HG03565 (cell line): ENCODE measurements around the gene CSH2.
"Not testable (repeated sequence)": the region's sequence is repeated elsewhere in the genome, so short reads cannot be mapped to it uniquely, and the experiment has no call there.

Experiments used
- ATAC-seq: cut with Tn5 transposase; IDR thresholded peaks from one replicate; pipeline ENCODE4 v1.9.1; 2021; ENCODE audit warnings: mild to moderate bottlenecking, moderate library complexity; ENCODE audit not compliant: unreplicated experiment

Gene CSH2

DNA sequence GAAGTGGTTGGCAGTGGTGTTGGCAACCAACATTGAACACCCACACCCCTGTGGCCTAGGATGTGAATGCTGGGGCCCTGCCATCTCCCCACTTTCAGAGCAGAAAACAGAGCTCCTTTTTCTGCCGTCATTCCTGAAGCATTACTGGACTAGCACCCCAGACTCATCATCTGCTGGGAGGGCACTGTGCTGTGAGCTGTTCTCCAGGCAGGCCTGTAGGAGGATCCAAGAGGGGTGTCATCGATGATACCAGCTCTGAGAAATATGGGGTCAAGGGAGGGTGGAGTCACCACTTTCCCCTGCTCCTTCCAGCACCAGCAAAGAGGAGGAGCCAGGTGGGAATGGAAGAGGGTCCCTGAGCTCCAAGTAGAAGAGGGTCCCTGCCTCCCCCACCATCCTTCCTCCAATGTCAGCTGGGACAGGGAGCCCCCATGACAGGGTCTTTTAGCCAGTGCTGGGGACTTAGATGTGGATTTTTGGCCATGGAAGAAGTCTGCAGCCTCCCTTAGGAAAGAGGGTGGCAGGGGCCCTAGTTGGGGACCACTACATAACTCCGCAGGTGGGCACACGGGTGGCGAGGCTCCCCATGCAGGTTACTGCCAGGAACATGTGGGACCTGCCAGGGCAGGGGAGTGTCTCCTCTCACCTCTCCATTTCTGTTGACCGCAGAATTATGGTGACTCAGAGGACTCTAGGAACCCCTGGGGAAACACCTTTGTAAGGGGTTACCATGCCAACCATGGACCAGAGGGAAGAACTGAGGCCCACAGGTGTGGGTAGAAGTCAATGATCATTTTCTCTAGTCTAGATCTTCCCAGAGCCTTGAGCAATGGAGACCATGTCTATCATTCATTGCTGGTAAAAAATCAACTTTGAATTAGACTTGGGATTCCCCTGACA, 25.7 kb upstream of the CSH2 start:
- ATAC-seq: not testable (repeated sequence)

DNA sequence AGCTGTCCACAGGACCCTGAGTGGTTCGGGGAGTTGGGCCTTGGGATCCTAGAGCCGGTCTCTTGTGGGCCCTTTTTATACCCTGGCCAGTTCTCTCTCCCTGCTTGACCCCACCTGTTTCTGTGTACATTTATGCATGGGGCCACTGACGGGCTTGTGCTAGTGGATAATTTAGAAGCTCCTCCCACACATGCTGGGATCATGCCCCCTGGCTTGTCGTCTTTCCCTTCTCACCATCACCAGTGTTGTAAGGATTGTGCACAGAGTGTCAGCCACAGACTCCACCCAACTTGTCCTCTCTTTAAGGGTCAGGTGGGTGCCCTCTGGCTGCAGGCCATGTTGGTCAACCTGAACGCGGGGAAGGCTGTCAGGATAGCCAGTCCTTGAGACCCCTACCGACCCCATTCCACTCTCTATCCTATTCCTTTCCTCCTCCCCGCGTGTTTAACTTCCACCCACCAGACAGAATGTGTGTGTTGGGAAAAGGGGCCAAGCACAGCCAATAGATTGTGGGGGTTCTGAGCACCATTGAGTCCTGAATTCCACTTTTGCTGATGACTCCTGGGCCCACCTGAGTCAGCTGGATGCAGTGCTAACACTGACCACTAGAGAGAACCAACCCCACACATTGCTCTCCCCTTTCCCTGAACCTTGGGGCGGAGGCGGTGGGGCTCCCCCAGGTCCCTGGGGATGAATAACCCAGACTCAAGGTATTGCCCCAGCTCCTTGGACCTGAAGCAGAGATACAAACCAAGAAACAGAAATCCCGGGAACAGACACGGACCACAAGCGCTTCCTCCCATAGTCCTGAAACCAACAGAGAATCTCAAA, 23.3 kb upstream of the CSH2 start, which contains the start of gene CSH1:
Gene CSH1 (minus strand): TSS at position 51 of the 831 bp plus-strand sequence. CDS start 63 bp downstream, outside the sequence.
- not testable (repeated sequence) for ATAC-seq

DNA sequence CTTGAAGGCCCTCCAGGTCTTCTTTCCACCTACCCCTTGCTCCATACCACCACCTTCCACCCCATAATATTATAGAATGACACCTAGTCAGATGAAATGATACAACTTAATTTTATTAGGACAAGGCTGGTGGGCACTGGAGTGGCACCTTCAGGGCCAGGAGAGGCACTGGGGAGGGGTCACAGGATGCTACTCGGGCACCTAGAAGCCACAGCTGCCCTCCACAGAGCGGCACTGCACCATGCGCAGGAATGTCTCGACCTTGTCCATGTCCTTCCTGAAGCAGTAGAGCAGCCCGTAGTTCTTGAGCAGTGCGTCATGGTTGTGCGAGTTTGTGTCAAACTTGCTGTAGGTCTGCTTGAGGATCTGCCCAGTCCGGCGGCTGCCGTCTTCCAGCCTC, 21.3 kb upstream of the CSH2 start:
- ATAC-seq: not testable (repeated sequence)

GRCh38 chr17:63894021-63894420, 20.5 kb upstream of the CSH2 start:
- ATAC-seq: not testable (repeated sequence)

DNA sequence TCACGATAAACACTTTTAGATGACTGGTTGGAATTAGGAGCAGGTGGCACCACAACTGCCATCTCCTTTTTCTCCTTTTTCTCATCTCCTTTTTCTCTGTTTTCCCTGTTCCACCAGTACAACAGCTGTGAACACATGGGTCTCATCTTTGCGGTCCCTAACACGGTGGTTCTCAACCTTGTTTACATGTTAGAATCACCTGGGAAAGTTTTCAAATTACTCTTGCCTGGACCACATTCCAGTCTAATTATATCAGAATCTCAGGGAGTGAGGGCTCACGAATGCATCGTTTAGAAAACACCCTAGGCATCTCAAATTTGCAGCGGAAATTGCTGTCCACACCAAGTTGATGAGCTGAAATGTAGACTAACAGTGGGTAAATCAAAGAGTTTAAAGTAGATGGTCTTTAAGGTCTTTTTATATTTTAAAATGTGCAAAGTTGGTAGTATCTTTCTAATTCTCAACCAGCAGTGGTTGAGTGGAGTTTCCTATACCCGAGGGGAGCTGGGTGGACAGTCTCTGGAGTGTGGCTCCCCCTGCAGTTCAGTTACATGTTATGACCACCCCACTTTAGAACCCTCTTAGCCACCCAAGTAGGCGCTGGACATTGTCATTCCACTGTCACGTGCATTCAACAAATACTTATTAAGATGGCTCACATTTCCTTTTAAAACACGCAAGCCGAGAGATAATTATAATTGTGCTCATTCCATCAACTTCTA, 19.0 kb upstream of the CSH2 start:
- ATAC-seq: not testable (repeated sequence)

DNA sequence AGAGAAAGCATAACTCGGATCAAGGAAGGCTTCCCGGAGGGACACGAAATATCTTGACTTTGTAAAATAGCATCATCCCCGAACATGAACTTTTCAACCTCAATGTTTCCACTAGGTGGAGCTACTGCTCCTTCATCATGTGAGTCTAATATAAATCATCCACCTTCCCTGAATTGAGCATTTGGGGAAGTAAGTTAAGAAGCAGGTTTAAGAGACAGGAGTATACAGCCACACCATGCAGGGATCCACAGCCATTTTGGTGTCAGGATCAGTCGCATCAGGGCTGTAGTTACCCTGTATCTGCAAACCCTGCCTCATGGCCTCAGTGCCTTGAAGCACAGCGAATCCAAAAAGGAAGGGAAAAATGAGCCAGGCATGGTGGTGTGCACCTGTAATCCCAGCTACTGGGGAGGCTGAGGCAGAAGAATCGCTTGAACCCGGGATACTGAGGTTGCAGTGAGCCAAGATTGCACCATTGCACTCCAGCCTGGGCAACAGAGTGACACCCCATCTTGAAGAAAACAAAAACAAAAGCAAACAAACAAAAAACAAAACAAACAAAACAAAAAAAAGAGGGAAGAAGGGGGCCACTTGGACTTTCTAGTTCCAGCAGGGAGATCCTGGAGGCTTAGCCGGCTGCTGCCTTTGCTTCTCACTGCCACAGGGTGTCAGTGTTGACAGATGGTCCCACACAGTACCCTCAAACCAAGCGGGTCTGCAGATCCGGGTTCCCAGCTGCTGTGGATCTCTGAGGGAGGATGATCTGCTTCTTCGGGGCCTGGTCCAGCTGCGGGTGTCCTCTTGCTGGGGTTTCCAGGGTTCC, 15.8 kb upstream of the CSH2 start:
- ATAC-seq: not testable (repeated sequence)

- ATAC-seq: not testable (repeated sequence)
Observed at GRCh38 chr17:63885119-63885518, 11.6 kb upstream of the CSH2 start.

- not testable (repeated sequence) for ATAC-seq
Observed at GRCh38 chr17:63882626-63883126, 9.2 kb upstream of the CSH2 start.

DNA sequence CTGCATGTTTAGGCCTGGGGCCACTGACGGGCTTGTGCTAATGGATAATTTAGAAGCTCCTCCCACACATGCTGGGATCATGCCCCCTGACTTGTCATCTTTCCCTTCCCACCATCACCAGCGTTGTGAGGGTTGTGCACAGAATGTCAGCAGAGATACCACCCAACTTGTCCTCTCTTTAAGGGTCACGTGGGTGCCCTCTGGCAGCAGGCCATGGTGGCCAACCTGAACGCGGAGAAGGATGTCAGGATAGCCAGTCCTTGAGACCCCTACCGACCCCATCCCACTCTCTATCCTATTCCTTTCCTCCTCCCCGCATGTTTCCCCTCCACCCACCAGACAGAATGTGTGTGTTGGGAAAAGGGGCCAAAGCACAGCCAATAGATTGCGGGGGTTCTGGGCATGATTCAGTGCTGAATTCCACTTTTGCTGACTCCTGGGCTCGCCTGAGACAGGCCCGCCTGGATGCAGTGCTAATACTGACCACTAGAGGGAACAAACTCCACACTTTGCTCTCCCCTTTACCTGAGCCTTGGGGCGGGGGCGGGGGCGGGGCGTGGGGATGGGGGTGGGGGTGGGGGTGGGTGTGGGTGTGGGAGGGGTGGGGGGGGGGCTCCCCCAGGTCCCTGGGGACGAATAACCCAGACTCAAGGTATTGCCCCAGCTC, 8.6 kb upstream of the CSH2 start, which contains the start of gene GH2:
Gene GH2 (minus strand): TSS at position 10 of the 667 bp plus-strand sequence. CDS start 143 bp downstream, outside the sequence.
- no peak for ATAC-seq

- ATAC-seq: not testable (repeated sequence)
Observed at GRCh38 chr17:63881337-63881736, 7.9 kb upstream of the CSH2 start.

DNA sequence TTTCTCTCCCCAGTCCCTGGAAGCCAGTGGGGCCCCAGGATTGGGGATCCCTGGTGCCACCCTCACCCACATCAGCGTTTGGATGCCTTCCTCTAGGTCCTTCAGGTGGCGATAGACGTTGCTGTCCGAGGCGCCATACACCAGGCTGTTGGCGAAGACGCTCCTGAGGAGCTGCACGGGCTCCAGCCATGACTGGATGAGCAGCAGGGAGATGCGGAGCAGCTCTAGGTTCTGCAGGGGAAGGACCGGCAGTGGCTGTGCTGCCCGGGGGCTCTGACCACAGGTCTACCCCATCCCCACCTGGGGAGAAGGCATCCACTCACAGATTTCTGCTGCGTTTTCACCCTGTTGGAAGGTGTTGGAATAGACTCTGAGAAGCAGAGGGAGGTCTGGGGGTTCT, 7.2 kb upstream of the CSH2 start:
- no peak for ATAC-seq

GRCh38 chr17:63878413-63878812, 4.9 kb upstream of the CSH2 start:
- ATAC-seq: not testable (repeated sequence)

GRCh38 chr17:63874693-63875092, 1.2 kb upstream of the CSH2 start:
- not testable (repeated sequence) for ATAC-seq

DNA sequence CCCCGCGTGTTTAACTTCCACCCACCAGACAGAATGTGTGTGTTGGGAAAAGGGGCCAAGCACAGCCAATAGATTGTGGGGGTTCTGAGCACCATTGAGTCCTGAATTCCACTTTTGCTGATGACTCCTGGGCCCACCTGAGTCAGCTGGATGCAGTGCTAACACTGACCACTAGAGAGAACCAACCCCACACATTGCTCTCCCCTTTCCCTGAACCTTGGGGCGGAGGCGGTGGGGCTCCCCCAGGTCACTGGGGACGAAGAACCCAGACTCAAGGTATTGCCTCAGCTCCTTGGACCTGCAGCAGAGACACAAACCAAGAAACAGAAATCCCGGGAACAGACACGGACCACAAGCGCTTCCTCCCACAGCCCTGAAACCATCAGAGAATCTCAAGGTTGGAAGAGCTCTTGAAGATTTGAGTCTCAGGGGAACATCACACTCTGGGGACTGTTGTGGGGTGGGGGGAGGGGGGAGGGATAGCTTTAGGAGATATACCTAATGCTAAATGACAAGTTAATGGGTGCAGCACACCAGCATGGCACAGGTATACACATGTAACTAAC, 667 bp upstream of the CSH2 start:
- ATAC-seq: not testable (repeated sequence)

DNA sequence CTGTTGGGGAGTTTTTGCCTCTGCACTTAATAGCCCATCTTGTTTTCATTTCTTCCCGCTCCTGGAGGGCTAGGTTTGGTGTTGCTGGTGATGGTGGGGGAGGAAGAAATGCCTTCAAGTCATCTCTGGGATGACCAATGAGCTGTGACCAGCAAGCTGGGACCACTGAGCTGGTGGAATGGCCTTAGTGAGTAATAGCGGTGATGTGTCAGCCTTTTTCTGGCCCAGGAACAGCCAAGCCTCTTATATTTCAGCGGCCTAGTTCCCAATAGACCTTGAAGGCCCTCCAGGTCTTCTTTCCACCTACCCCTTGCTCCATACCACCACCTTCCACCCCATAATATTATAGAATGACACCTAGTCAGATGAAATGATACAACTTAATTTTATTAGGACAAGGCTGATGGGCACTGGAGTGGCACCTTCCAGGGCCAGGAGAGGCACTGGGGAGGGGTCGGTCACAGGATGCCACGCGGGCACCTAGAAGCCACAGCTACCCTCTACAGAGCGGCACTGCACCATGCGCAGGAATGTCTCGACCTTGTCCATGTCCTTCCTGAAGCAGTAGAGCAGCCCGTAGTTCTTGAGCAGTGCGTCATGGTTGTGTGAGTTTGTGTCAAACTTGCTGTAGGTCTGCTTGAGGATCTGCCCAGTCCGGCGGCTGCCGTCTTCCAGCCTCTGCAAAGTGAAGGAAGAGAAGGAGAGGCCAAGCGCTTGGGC, 1.7 kb downstream of the CSH2 start:
- ATAC-seq: not testable (repeated sequence)

GRCh38 chr17:63870292-63870665, 3.2 kb downstream of the CSH2 start:
- ATAC-seq: not testable (repeated sequence)

DNA sequence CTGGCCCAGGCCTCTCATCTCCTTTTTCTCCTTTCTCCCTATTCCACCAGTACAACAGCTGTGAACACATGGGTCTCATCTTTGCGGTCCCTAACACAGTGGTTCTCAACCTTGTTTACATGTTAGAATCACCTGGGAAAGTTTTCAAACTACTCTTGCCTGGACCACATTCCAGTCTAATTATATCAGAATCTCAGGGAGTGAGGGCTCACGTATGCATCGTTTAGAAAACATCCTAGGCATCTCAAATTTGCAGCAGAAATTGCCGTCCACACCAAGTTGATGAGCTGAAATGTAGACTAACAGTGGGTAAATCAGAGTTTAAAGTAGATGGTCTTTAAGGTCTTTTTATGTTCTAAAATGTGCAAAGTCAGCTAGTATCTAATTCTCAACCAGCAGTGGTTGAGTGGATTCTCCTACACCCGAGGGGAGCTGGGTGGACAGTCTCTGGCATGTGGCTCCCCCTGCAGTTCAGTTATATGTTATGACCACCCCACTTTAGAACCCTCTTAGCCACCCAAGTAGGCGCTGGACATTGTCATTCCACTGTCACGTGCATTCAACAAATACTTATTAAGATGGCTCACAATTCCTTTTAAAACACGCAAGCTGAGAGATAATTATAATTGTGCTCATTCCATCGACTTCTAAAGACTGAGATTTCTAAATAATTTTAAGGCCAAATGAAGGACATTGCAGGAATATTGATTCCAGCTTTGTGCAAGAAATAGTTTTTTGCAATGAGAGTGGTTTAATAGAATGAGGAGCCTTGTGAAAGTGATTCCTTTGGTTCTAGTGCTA, 3.8 kb downstream of the CSH2 start:
- ATAC-seq: not testable (repeated sequence)
